WTC11 (cell line): ENCODE measurements around the gene NELL1. TPM values are rescaled to one million over a fixed set of nuclear protein-coding genes. Genes with fewer than 3 reads are reported as not detected.

Source experiments
- ATAC-seq: fragments of 200-7000 bp; cut with Tn5 transposase; 2 replicates; pipeline ENCODE4 v1.10.0; 2021; ENCODE audit warnings: mild to moderate bottlenecking, moderate library complexity
- CTCF ChIA-PET: fragments of 300-600 bp; sonication (Branson Sonifier 250); formaldehyde crosslinking; loops from one replicate; lab custom pipeline; 2021; ENCODE audit warnings: antibody characterized with exemption; lab: Charles Lee
- POLR2A ChIA-PET: fragments of 350-600 bp; sonication (Branson Sonifier 250); formaldehyde crosslinking; loops from one replicate; lab custom pipeline; 2021; ENCODE audit warnings: antibody characterized with exemption; lab: Charles Lee
- DNase-seq: peaks from one replicate; pipeline ENCODE4 v3.0.0; 2021; ENCODE audit warnings: low spot score
- H3K27ac Mint-ChIP-seq: 2 replicates; pipeline ENCODE4 v1.8.0; 2021; ENCODE audit warnings: mixed read lengths
- H3K27me3 Mint-ChIP-seq: 2 replicates; pipeline ENCODE4 v1.8.0; 2021; ENCODE audit warnings: low read depth, mild to moderate bottlenecking, moderate library complexity, mixed read lengths
- H3K36me3 Mint-ChIP-seq: 2 replicates; pipeline ENCODE4 v1.8.0; 2021; ENCODE audit warnings: mixed read lengths
- H3K4me1 Mint-ChIP-seq: 2 replicates; pipeline ENCODE4 v1.8.0; 2022; ENCODE audit warnings: mixed read lengths
- H3K4me3 Mint-ChIP-seq: 2 replicates; pipeline ENCODE4 v1.8.0; 2021; ENCODE audit warnings: mild to moderate bottlenecking, moderate library complexity, mixed read lengths
- H3K9me3 Mint-ChIP-seq: 2 replicates; pipeline ENCODE4 v1.8.0; 2021; ENCODE audit warnings: mixed read lengths
- ATF1 ChIP-seq: sonication (generic); formaldehyde crosslinking; IDR thresholded peaks from 2 replicates; pipeline ENCODE4 v1.8.1; 2023; ENCODE audit warnings: mild to moderate bottlenecking, moderate library complexity, missing genetic modification reagents
- GABPB1 ChIP-seq: sonication (generic); formaldehyde crosslinking; IDR thresholded peaks from 2 replicates; pipeline ENCODE4 v1.8.1; 2023; ENCODE audit warnings: mild to moderate bottlenecking, missing genetic modification reagents
- KAT7 ChIP-seq: sonication (generic); formaldehyde crosslinking; IDR thresholded peaks from 2 replicates; pipeline ENCODE4 v1.8.1; 2023; ENCODE audit warnings: missing genetic modification reagents, mild to moderate bottlenecking, borderline replicate concordance
- MYBL2 ChIP-seq: sonication (generic); formaldehyde crosslinking; IDR thresholded peaks from 2 replicates; pipeline ENCODE4 v1.8.1; 2023; ENCODE audit warnings: mild to moderate bottlenecking, moderate library complexity, missing genetic modification reagents
- NFATC4 ChIP-seq: fragments of 250-450 bp; sonication (Bioruptor Pico); IDR thresholded peaks from 2 replicates; pipeline ENCODE4 v1.9.0; 2021; ENCODE audit warnings: mild to moderate bottlenecking
- PRRX2 ChIP-seq: fragments of 250-450 bp; sonication (Bioruptor Pico); IDR thresholded peaks from 2 replicates; pipeline ENCODE4 v1.8.0; 2021; ENCODE audit warnings: mild to moderate bottlenecking
- RELA ChIP-seq: sonication (generic); formaldehyde crosslinking; IDR thresholded peaks from 2 replicates; pipeline ENCODE4 v1.8.1; 2022; ENCODE audit warnings: missing genetic modification reagents, mild to moderate bottlenecking, borderline replicate concordance
- ZNF121 ChIP-seq: sonication (generic); formaldehyde crosslinking; IDR thresholded peaks from 2 replicates; pipeline ENCODE4 v1.8.0; 2023; ENCODE audit warnings: missing genetic modification reagents
- ZNF219 ChIP-seq: sonication (generic); formaldehyde crosslinking; IDR thresholded peaks from 2 replicates; pipeline ENCODE4 v1.8.0; 2023; ENCODE audit warnings: missing genetic modification reagents, mild to moderate bottlenecking, borderline replicate concordance
- ZNF396 ChIP-seq: fragments of 250-450 bp; sonication (Bioruptor Pico); IDR thresholded peaks from 2 replicates; pipeline ENCODE4 v1.8.0; 2021; ENCODE audit warnings: mild to moderate bottlenecking, moderate library complexity, borderline replicate concordance
- total RNA-seq: library from RNA; stranded (reverse); gene quantifications from 3 replicates; pipeline ENCODE4 v1.2.3, GENCODE V29; 2021
- TF ChIP-seq, protein P1 (sequence below): sonication (generic); formaldehyde crosslinking; IDR thresholded peaks from 2 replicates; pipeline ENCODE4 v1.8.1; 2023; ENCODE audit warnings: mild to moderate bottlenecking, missing genetic modification reagents, moderate library complexity
- TF ChIP-seq, protein P2 (sequence below): sonication (generic); formaldehyde crosslinking; IDR thresholded peaks from 2 replicates; pipeline ENCODE4 v1.8.0; 2022; ENCODE audit warnings: mild to moderate bottlenecking, missing genetic modification reagents
- TF ChIP-seq, protein P3 (sequence below): sonication (generic); formaldehyde crosslinking; IDR thresholded peaks from 2 replicates; pipeline ENCODE4 v1.8.1; 2022; ENCODE audit warnings: low read depth, mild to moderate bottlenecking, moderate library complexity, missing genetic modification reagents, borderline replicate concordance
- TF ChIP-seq, protein P4 (sequence below): sonication (generic); formaldehyde crosslinking; IDR thresholded peaks from 2 replicates; pipeline ENCODE4 v1.8.1; 2023; ENCODE audit warnings: mild to moderate bottlenecking, moderate library complexity, missing genetic modification reagents
- TF ChIP-seq, protein P5 (sequence below): fragments of 250-450 bp; sonication (Bioruptor Pico); IDR thresholded peaks from 2 replicates; pipeline ENCODE4 v1.9.0; 2021; ENCODE audit warnings: mild to moderate bottlenecking
- TF ChIP-seq, protein P6 (sequence below): fragments of 250-450 bp; sonication (Bioruptor Pico); conservative IDR thresholded peaks from 2 replicates; pipeline ENCODE4 v1.9.0; 2021; ENCODE audit warnings: mild to moderate bottlenecking
- TF ChIP-seq, protein P7 (sequence below): sonication (generic); formaldehyde crosslinking; IDR thresholded peaks from 2 replicates; pipeline ENCODE4 v1.8.0; 2023; ENCODE audit warnings: missing genetic modification reagents
- TF ChIP-seq, protein P8 (sequence below): sonication (generic); formaldehyde crosslinking; IDR thresholded peaks from 2 replicates; pipeline ENCODE4 v1.8.0; 2022; ENCODE audit warnings: missing genetic modification reagents

NELL1 gene
- total RNA-seq, 1 experiment from 2014 or later = 1.8 TPM

DNA sequence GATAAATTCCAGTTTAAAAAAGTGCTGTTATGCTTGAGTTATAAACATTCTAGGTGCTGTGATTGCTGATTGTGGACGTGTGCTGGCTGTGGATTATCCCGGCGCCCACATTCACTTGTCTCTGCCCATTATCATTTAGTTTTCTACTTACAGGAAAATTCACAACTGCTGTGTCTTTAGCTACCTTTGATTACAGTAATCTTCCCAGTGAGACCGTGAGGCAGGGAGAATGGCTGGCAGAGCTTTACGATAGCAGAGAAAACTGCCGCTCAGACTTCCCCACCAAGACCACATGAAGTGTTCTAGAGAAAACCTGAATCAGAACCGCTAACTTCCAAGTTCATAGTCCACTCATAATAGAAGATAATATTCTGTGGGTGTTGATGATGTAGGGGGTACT is 34.6 kb upstream of the NELL1 start (continued):
- TF ChIP-seq, protein P1, sequence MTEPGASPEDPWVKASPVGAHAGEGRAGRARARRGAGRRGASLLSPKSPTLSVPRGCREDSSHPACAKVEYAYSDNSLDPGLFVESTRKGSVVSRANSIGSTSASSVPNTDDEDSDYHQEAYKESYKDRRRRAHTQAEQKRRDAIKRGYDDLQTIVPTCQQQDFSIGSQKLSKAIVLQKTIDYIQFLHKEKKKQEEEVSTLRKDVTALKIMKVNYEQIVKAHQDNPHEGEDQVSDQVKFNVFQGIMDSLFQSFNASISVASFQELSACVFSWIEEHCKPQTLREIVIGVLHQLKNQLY (CRISPR knock-in tag) = no peak
- TF ChIP-seq, protein P2, sequence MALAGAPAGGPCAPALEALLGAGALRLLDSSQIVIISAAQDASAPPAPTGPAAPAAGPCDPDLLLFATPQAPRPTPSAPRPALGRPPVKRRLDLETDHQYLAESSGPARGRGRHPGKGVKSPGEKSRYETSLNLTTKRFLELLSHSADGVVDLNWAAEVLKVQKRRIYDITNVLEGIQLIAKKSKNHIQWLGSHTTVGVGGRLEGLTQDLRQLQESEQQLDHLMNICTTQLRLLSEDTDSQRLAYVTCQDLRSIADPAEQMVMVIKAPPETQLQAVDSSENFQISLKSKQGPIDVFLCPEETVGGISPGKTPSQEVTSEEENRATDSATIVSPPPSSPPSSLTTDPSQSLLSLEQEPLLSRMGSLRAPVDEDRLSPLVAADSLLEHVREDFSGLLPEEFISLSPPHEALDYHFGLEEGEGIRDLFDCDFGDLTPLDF = no peak
- TF ChIP-seq, protein P3, sequence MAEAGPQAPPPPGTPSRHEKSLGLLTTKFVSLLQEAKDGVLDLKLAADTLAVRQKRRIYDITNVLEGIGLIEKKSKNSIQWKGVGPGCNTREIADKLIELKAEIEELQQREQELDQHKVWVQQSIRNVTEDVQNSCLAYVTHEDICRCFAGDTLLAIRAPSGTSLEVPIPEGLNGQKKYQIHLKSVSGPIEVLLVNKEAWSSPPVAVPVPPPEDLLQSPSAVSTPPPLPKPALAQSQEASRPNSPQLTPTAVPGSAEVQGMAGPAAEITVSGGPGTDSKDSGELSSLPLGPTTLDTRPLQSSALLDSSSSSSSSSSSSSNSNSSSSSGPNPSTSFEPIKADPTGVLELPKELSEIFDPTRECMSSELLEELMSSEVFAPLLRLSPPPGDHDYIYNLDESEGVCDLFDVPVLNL (CRISPR knock-in tag) = no peak
- no peak for TF ChIP-seq KAT7 (CRISPR knock-in tag)
- TF ChIP-seq, all 79 proteins: peak for 0

DNA sequence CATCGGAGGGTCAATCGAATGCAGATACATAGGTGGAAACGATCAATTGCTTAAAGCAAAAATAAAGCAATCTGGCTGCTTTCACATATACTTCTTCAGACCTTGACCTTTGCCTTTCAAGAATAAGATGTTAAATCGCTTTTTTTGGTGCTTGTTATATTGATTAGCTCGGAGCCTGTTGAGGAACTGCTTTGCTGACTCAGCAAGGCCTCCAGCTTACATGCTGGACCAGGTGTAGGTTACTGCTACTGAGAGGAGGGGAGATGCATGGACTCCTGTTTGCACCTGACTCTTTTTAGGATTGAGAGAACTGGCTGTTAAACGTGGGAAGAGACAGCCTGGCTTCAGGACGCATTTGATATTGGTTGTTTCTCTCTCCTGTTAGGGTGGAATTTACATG is 31.3 kb upstream of the NELL1 start:
- no peaks in the 10 kb centered on the region for H3K9me3 Mint-ChIP-seq

DNA sequence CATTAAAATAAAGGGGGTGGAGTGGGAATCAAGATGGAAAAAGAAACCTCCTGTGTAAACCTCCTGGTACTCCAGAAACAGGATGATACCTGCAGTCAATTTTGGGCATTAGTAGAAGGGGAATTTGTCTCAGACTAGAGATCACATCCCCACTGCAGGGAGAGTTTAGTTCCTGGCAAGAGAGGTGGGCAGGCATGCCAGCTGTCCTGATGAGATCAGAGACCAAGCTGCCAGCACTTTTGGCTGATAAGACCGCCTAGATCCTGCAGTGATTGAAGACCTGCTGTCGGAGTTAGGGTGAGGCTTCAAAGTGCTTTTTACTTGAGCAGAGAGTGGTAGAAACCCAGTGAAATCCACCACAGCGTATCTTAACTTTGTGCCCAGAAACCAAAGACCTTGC is 29.7 kb upstream of the NELL1 start:
- no peak overlapping the region for H3K27ac Mint-ChIP-seq
- peaks cover 29% of the 10 kb centered on the region for H3K4me1 Mint-ChIP-seq
- DNase-seq (no peak), ATAC-seq (no peak)
- ChIA-PET CTCF (interaction anchor here (2.0 kb wide), 1 partner anchor 31 kb away, joined by 7 read pairs; no protein-coding TSS in a partner anchor), POLR2A (no interaction called here)
- H3K9me3 Mint-ChIP-seq = no peaks in the 10 kb centered on the region
- H3K4me3 Mint-ChIP-seq = no peak overlapping the region
- no peaks in the 10 kb centered on the region for H3K36me3 Mint-ChIP-seq
- H3K27me3 Mint-ChIP-seq = peaks cover 4% of the 10 kb centered on the region
- TF ChIP-seq, protein P4, sequence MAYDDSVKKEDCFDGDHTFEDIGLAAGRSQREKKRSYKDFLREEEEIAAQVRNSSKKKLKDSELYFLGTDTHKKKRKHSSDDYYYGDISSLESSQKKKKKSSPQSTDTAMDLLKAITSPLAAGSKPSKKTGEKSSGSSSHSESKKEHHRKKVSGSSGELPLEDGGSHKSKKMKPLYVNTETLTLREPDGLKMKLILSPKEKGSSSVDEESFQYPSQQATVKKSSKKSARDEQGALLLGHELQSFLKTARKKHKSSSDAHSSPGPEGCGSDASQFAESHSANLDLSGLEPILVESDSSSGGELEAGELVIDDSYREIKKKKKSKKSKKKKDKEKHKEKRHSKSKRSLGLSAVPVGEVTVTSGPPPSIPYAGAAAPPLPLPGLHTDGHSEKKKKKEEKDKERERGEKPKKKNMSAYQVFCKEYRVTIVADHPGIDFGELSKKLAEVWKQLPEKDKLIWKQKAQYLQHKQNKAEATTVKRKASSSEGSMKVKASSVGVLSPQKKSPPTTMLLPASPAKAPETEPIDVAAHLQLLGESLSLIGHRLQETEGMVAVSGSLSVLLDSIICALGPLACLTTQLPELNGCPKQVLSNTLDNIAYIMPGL = no peak
- TF ChIP-seq PRRX2 (CRISPR knock-in tag) (no peak), ZNF219 (CRISPR knock-in tag) (no peak), MYBL2 (CRISPR knock-in tag) (no peak), NFATC4 (CRISPR knock-in tag) (no peak), GABPB1 (CRISPR knock-in tag) (no peak), ZNF121 (CRISPR knock-in tag) (no peak), ATF1 (CRISPR knock-in tag) (no peak)
- TF ChIP-seq, protein P5, sequence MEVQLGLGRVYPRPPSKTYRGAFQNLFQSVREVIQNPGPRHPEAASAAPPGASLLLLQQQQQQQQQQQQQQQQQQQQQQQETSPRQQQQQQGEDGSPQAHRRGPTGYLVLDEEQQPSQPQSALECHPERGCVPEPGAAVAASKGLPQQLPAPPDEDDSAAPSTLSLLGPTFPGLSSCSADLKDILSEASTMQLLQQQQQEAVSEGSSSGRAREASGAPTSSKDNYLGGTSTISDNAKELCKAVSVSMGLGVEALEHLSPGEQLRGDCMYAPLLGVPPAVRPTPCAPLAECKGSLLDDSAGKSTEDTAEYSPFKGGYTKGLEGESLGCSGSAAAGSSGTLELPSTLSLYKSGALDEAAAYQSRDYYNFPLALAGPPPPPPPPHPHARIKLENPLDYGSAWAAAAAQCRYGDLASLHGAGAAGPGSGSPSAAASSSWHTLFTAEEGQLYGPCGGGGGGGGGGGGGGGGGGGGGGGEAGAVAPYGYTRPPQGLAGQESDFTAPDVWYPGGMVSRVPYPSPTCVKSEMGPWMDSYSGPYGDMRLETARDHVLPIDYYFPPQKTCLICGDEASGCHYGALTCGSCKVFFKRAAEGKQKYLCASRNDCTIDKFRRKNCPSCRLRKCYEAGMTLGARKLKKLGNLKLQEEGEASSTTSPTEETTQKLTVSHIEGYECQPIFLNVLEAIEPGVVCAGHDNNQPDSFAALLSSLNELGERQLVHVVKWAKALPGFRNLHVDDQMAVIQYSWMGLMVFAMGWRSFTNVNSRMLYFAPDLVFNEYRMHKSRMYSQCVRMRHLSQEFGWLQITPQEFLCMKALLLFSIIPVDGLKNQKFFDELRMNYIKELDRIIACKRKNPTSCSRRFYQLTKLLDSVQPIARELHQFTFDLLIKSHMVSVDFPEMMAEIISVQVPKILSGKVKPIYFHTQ = no peak
- TF ChIP-seq, protein P6, sequence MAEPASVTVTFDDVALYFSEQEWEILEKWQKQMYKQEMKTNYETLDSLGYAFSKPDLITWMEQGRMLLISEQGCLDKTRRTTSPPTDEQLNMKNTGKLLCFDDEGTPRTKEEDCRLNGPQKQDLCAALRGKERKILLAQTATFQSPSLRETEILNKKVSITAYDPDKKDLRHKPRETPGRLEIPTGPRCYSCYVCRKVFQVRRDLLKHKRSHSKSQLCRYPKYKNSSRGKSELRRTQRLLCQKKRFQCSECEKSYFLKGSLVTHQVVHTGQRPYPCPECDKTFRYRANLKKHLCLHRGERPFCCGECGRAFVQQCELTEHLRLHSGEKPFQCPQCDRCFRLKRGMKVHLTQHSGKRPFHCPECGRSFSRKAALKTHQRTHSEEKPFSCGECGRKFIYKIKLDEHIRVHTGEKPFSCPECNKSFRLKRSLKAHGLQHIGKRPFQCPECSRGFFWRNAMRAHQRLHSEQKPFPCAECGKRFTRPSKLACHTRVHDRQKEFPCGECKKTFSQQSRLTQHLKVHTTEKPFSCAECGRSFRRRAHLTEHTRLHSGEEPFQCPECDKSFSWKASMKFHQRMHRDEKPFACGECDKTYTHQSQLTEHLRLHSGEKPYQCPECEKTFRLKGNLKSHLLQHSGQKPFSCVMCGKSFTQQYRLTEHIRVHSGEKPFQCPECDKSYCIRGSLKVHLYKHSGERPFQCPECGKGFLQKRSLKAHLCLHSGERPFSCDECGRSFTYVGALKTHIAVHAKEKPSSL (CRISPR knock-in tag) = no peak
- TF ChIP-seq, protein P7, sequence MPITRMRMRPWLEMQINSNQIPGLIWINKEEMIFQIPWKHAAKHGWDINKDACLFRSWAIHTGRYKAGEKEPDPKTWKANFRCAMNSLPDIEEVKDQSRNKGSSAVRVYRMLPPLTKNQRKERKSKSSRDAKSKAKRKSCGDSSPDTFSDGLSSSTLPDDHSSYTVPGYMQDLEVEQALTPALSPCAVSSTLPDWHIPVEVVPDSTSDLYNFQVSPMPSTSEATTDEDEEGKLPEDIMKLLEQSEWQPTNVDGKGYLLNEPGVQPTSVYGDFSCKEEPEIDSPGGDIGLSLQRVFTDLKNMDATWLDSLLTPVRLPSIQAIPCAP (CRISPR knock-in tag) = no peak

More for the DNA sequence above, 31.3 kb upstream of the NELL1 start:
- ChIA-PET CTCF (interaction anchor here (0.9 to 2.0 kb wide), 2 partner anchors 33 to 117 kb away, joined by 3 to 7 read pairs; no protein-coding TSS in a partner anchor), POLR2A (no interaction called here)
- Mint-ChIP-seq H3K36me3 (no peaks in the 10 kb centered on the region), H3K4me1 (peaks cover 31% of the 10 kb centered on the region), H3K27ac (no peak overlapping the region), H3K4me3 (no peak overlapping the region), H3K27me3 (peaks cover 4% of the 10 kb centered on the region)
- ATAC-seq = no peak
- TF ChIP-seq RELA (CRISPR knock-in tag) = no peak
- TF ChIP-seq ZNF396 = no peak
- TF ChIP-seq, protein P8, sequence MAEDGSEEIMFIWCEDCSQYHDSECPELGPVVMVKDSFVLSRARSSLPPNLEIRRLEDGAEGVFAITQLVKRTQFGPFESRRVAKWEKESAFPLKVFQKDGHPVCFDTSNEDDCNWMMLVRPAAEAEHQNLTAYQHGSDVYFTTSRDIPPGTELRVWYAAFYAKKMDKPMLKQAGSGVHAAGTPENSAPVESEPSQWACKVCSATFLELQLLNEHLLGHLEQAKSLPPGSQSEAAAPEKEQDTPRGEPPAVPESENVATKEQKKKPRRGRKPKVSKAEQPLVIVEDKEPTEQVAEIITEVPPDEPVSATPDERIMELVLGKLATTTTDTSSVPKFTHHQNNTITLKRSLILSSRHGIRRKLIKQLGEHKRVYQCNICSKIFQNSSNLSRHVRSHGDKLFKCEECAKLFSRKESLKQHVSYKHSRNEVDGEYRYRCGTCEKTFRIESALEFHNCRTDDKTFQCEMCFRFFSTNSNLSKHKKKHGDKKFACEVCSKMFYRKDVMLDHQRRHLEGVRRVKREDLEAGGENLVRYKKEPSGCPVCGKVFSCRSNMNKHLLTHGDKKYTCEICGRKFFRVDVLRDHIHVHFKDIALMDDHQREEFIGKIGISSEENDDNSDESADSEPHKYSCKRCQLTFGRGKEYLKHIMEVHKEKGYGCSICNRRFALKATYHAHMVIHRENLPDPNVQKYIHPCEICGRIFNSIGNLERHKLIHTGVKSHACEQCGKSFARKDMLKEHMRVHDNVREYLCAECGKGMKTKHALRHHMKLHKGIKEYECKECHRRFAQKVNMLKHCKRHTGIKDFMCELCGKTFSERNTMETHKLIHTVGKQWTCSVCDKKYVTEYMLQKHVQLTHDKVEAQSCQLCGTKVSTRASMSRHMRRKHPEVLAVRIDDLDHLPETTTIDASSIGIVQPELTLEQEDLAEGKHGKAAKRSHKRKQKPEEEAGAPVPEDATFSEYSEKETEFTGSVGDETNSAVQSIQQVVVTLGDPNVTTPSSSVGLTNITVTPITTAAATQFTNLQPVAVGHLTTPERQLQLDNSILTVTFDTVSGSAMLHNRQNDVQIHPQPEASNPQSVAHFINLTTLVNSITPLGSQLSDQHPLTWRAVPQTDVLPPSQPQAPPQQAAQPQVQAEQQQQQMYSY (CRISPR knock-in tag) = no peak
- DNase-seq = no peak
